Activated CD8-positive, alpha-beta memory T cell treated with anti-CD3 and anti-CD28 coated beads, Interleukin-2, amount 50 U/mL, for 24 hours (primary cell): ENCODE measurements around the gene MYPN.
"Not testable (repeated sequence)": the region's sequence is repeated elsewhere in the genome, so short reads cannot be mapped to it uniquely, and the experiment has no call there.

Experiments
- DNase-seq: peaks from one replicate; pipeline ENCODE4 v3.0.0-alpha.2; 2020; ENCODE audit errors: extremely low read depth

The MYPN gene

GRCh38 chr10:68167586-68168189, 58.4 kb downstream of the MYPN start:
- DNase-seq, result no peak

GRCh38 chr10:68171539-68172080, 62.3 kb downstream of the MYPN start:
- no peak for DNase-seq

GRCh38 chr10:68172324-68172723, 63.0 kb downstream of the MYPN start:
- no peak for DNase-seq

GRCh38 chr10:68175949-68176348, 66.7 kb downstream of the MYPN start:
- DNase-seq, result no peak

- no peak for DNase-seq
These were observed 67.5 kb downstream of the MYPN start for GRCh38 chr10:68176797-68177196.

GRCh38 chr10:68178592-68178991, 69.3 kb downstream of the MYPN start:
- DNase-seq, result no peak

GRCh38 chr10:68179016-68179415, 69.7 kb downstream of the MYPN start:
- no peak for DNase-seq

- DNase-seq, result no peak
These were observed 71.2 kb downstream of the MYPN start for GRCh38 chr10:68180490-68180889.

- DNase-seq, result no peak
These were observed 75.3 kb downstream of the MYPN start for GRCh38 chr10:68184546-68184945.

GRCh38 chr10:68185085-68185484, 75.8 kb downstream of the MYPN start:
- no peak for DNase-seq

GRCh38 chr10:68188835-68189234, 79.5 kb downstream of the MYPN start:
- no peak for DNase-seq

- DNase-seq, result no peak
These were observed 82.8 kb downstream of the MYPN start for GRCh38 chr10:68192113-68192512.

GRCh38 chr10:68194290-68194689, 85.0 kb downstream of the MYPN start:
- no peak for DNase-seq

GRCh38 chr10:68195776-68196175, 86.5 kb downstream of the MYPN start:
- DNase-seq, result not testable (repeated sequence)

- no peak for DNase-seq
These were observed 87.4 kb downstream of the MYPN start for GRCh38 chr10:68196701-68197100.

GRCh38 chr10:68202960-68203353, 93.7 kb downstream of the MYPN start:
- DNase-seq, result no peak

GRCh38 chr10:68208424-68209042, 99.2 kb downstream of the MYPN start:
- no peak for DNase-seq

- DNase-seq, result no peak
These were observed 102.4 kb downstream of the MYPN start for GRCh38 chr10:68211669-68212068.

GRCh38 chr10:68212721-68213352, 103.5 kb downstream of the MYPN start:
- no peak for DNase-seq

GRCh38 chr10:68218786-68219185, 109.5 kb downstream of the MYPN start:
- DNase-seq, result no peak

GRCh38 chr10:68221196-68221595, 111.9 kb downstream of the MYPN start:
- DNase-seq, result no peak

- no peak for DNase-seq
These were observed 113.1 kb downstream of the MYPN start for GRCh38 chr10:68222391-68222790.

- no peak for DNase-seq
These were observed 114.4 kb downstream of the MYPN start for GRCh38 chr10:68223535-68224165.
